SIG-M5 (cell line): ENCODE results near the gene KLF4.
A peak's percentile ranks its signal among the peaks of the same experiment; 100 is the strongest.
"Not testable (repeated sequence)": the region's sequence is repeated elsewhere in the genome, so short reads cannot be mapped to it uniquely, and the experiment has no call there.

Experiments
- DNase-seq: peaks from one replicate; lab custom pipeline; 2025; lab: John Stamatoyannopoulos, UW

Gene KLF4

GRCh38 chr9:107489687-107490605, at the start of gene KLF4:
Gene KLF4, minus strand, starts transcription at chr9:107489769. Its CDS starts 597 bp downstream, at chr9:107489172.
- peak; percentile 33 for DNase-seq

GRCh38 chr9:107536462-107536861, 46.9 kb upstream of the KLF4 start:
- no peak for DNase-seq

DNA sequence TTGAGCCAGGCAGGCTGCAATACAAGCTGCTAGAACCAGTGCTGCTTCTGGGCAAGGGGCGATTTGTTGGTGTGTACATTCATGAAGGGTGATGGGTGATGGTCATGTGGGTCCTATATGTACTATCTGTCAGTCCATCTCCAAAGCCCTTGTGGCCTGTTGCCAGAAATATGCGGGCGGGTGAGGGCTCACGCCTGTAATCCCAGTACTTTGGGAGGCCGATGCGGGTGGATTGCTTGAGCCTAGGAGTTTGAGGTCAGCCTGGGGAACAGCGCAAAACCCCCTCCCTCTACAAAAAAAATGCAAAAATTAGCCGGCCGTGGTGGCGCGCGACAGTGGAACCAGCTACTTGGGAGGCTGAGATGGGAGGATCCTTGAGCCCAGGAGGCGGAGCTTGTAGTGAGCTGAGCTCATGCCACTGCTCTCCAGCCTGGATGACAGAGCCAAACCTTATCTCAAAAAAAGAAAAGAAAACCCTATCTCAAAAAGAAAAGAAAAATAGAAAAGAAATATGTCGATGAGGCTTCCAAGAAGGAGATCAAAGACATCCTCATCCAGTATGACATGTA, 45.0 kb upstream of the KLF4 start:
- DNase-seq = no peak

- no peak for DNase-seq
Observed at GRCh38 chr9:107530679-107531078, 41.1 kb upstream of the KLF4 start.

DNA sequence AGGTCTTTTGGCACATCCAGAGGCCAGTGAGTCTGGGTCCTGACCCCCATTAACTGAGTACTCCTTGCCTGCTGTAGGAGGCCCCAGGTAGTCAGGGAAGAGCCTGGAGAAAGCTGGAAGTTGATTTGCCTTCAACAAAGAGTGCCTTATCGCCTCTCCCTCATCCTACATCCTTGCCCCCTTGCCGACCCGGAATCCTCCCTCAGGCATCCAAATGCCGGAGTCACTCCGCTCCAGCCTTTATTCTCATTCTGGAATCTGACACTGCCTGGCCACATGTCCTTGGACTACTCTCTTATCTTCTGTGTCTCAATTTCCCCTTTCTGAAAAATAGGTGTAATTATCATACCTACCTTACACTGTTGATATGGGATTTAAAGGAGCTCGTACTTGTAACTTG, 39.1 kb upstream of the KLF4 start:
- DNase-seq = no peak

- no peak for DNase-seq
Observed at GRCh38 chr9:107523539-107523938, 34.0 kb upstream of the KLF4 start.

GRCh38 chr9:107520186-107520585, 30.6 kb upstream of the KLF4 start:
- DNase-seq = no peak

DNA sequence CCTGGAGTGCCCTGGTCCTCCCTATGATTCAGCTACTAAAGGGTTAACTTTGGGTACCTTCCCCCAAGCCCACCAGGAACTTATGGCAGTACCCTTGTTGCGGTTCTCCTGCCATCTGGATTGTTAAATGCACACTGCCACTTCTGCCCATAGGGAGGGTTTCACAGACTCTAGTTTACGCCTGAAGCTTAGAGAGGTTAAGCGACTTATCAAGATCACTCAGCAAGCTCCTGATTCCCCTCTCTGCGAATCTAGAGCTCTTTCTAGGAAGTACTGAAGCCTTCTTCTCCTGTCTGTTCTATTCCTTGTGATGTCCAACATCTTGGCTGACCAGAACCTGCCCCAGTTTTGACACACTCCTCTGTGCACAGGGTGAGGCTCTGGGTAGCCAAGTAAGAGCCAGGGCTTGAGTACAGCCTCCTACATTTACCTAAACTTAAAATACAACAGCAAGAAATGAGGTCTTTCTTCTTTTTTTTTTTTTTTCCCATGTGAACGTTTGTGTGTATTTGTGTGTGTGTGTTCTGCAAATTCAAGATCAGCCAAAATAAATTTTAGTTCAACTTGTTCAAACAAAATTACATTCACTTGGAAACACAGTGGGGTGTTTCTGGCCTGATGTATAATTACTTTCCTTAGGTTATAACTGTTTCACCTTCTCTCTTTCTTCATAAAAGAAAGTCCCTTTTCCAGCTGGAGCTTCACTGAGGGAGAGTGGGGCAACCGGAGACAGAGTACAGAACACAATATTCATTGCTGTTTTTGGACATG, 28.7 kb upstream of the KLF4 start:
- no peak for DNase-seq

DNA sequence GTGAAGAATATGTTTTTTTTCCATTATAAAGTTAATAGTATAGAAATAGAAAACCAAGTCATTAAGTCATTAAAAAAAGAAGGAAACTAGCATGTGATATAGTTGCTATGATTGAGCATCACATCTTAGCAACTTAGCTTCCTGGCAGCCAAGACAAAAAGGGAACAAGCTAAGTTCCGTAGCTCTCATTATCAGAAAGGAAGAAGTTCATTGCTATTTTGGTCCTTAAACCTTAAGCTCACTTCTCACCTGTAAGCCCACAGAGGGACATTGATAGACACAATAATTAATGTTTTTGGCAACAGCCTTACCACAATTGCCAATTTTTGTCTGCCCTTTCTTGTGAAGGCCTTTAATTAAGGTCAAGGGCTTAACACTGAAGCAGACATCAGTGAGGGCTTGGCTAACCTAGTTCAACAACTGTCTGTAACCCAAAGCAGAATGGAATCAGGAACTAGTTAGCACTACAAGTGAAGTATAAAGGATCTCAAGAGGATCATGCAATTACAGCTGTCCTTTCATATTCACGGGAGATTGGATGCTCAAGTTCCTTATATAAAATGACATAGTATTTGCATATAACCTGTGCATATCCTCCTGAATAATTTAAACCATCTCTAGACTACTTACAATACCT, 24.0 kb upstream of the KLF4 start:
- DNase-seq = no peak

GRCh38 chr9:107504585-107505455, 15.3 kb upstream of the KLF4 start:
- no peak for DNase-seq

GRCh38 chr9:107502464-107502863, 12.9 kb upstream of the KLF4 start:
- no peak for DNase-seq

DNA sequence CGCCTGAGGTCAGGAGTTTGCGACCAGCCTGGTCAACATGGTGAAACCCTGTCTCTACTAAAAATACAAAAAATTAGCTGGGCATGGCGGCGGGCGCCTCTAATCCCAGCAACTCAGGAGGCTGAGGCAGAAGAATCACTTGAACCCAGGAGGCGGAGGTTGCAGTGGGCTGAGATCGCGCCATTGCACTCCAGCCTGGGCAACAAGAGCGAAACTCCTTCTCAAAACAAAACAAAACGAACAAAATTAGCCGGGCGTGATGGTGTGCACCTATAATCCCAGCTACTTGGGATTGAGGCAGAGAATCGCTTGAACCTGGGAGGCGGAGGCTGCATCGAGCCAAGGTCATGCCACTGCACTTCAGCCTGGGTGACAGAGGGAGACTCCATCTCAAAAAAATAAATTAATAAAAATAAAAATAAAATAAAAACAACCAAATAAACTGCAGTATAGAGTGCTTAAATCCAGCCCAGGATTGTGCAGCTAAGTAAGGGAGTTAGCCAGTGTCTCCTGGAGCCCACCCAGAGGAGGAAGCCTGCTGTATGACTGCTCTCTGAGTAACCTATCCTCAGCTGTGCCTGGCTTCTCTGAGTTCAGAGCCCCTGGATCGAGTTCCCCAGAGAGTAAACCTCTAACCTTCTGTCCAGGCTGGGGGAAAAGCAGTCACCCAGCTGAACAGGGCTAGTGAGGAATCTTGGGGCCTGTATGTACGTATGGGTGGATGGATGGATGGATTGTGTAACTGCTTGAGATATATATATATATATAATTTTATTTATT, 11.0 kb upstream of the KLF4 start:
- not testable (repeated sequence) for DNase-seq

DNA sequence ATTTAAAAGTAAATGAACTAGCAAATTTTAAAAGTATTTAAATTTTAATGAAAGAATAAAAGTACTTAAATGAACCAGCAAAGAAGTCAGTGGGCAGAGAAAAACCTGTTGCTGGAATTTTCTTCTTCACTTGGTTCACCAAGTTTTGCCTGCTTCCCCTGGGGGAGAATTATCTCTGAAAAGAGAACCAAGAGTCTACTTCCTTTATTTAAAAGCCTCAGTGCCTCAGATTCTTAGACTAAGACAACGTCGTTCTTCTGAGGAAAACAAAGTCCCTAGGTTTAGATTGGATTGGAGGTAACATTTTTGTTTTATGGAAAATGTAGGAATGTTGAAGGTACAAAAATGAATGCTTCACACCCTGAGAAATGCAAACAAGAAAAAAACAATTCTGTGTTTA, 7.4 kb upstream of the KLF4 start:
- DNase-seq = no peak

GRCh38 chr9:107492381-107492970, 2.9 kb upstream of the KLF4 start:
- DNase-seq = no peak

DNA sequence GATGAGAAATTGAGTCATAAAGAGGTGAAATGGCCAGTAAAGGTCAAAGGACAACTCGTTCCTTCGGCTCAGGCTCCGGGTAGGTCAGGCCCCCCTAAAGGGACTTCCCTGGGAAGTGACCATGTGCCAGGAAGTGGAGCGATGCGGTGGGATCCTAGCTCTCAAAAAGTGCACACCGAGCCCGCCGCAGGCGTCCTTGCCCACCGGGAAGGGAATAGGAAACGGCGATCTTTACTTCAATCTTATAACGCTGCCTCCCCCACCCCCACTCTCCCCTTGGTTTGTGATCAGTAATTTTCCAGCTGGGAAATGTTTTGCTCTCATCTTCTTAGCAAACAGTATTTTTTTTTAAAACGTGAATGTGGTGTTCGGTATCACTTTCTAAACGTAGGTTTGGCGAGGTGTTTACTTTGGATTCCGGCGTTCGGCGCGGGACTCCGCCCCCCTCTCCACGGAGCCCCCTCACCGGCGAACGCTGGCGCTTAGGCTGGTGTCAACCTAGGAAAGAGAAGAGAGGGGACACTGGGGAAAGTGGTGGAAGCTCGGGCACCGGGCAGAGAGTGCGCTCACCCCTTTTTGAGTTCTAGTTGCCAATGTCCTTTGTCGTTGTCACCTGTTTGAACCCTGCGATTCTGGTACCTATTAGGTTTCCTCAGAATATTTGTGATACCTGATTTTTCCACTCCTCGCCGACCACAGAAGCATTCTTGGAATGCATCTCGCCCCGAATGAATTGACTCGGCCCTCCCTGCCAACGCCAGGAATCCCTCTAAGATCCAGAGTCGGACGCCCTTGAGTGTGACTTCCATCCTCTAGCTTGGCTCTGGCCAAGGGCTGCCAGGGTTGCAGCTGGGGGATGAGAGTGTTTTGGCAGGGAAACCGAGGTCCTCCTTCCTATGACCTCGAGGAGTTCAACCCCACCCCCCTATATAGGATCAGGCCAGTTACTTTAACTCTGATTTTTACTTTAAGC, 1.8 kb upstream of the KLF4 start:
- no peak for DNase-seq

- not testable (repeated sequence) for DNase-seq
Observed at GRCh38 chr9:107490606-107490970, 1.0 kb upstream of the KLF4 start.

DNA sequence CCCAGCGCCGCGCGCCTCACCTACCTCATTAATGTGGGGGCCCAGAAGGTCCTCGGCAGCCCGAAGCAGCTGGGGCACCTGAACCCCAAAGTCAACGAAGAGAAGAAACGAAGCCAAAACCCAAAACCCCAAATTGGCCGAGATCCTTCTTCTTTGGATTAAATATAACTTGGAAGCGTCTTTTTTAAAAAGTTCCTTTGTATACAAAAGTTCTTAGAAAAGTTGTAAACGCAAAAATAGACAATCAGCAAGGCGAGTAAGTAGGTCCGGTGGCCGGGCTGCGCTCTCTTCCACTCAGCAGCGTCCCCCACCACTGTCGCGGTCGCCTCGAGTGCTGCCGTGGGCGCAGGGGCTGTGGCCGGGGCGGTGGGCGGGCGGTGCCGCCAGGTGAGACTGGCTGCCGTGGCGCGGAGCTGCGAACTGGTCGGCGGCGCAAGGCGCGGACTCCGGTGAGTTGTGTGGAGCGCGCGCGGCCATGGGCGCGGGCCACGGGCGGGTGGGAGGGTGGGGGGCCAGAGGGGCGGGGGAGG, 360 bp downstream of the KLF4 start:
- no peak for DNase-seq

DNA sequence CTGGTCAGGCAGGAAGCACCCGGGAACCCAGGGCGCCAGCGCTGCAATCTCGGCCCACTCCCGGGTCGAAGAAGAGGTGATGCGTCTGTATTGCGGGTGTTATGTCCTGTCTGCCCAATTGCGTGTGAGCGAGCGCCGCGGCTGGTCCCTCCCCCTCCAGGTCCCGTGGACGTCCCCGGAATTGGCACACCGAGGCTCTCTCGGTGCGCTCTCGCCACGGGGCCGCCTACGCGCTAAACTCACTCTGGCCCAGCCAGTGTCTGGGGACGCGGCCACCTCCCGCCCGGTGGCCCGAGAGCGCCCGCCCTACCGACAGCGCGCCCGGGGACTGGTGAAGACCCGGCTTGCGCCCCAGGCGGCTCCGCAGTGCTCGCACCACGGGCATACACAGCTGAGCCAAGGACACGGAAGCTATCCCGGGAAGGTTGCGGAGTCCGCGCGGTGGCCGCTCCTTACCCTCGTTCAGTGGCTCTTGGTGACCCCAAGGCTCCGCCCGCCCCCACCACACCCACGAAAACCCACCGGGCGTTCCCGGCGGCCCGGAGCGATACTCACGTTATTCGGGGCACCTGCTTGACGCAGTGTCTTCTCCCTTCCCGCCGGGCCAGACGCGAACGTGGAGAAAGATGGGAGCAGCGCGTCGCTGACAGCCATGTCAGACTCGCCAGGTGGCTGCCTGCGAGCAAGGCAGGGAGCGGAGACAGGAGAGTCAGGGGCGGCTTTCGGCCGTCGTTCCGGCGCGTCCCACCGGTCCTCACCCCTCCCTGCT, 1.0 kb downstream of the KLF4 start:
- DNase-seq = no peak
